ENCODE measurements around the gene ST6GALNAC2.
"Not testable (repeated sequence)": the region's sequence is repeated elsewhere in the genome, so short reads cannot be mapped to it uniquely, and the experiment has no call there.

ST6GALNAC2 gene

GRCh38 chr17:76531486-76532038, 54.1 kb downstream of the ST6GALNAC2 start:
- Histone ChIP-seq H3K9me3 (ENCODE audit: control insufficient read depth, low read length) (no peaks in the 10 kb centered on the region), H3K4me1 (ENCODE audit: control insufficient read depth, insufficient read depth, low read length) (peaks cover 34% of the 10 kb centered on the region), H3K27me3 (ENCODE audit: control insufficient read depth, insufficient read depth, low read length) (peaks cover 12% of the 10 kb centered on the region), H3K36me3 (ENCODE audit: control insufficient read depth, insufficient read depth, low read length) (no peaks in the 10 kb centered on the region), H3K9ac (ENCODE audit: low read length) (no peak overlapping the region), H3K4me3 (ENCODE audit: low read length) (no peak overlapping the region)

- Histone ChIP-seq H3K27me3 (ENCODE audit: control insufficient read depth, insufficient read depth, low read length) (peaks cover 6% of the 10 kb centered on the region), H3K4me1 (ENCODE audit: control insufficient read depth, insufficient read depth, low read length) (peaks cover 34% of the 10 kb centered on the region), H3K36me3 (ENCODE audit: control insufficient read depth, insufficient read depth, low read length) (no peaks in the 10 kb centered on the region), H3K4me3 (ENCODE audit: low read length) (no peak overlapping the region), H3K9me3 (ENCODE audit: control insufficient read depth, low read length) (no peaks in the 10 kb centered on the region), H3K9ac (ENCODE audit: low read length) (peak overlapping the region; percentile 37)
These were observed 54.7 kb downstream of the ST6GALNAC2 start for GRCh38 chr17:76530811-76531485.

- H3K4me1 ChIP-seq (ENCODE audit: control insufficient read depth, insufficient read depth, low read length): peaks cover 36% of the 10 kb centered on the region
- H3K9ac ChIP-seq (ENCODE audit: low read length): peak overlapping the region; percentile 37
- H3K4me3 ChIP-seq (ENCODE audit: low read length): no peak overlapping the region
- peaks cover 4% of the 10 kb centered on the region for H3K27me3 ChIP-seq (ENCODE audit: control insufficient read depth, insufficient read depth, low read length)
- H3K36me3 ChIP-seq (ENCODE audit: control insufficient read depth, insufficient read depth, low read length): no peaks in the 10 kb centered on the region
- H3K9me3 ChIP-seq (ENCODE audit: control insufficient read depth, low read length): no peaks in the 10 kb centered on the region
These were observed 55.5 kb downstream of the ST6GALNAC2 start for GRCh38 chr17:76530095-76530723.

- H3K36me3 ChIP-seq (ENCODE audit: control insufficient read depth, insufficient read depth, low read length): no peaks in the 10 kb centered on the region
- H3K9ac ChIP-seq (ENCODE audit: low read length): peak overlapping the region; percentile 47
- H3K27me3 ChIP-seq (ENCODE audit: control insufficient read depth, insufficient read depth, low read length): no peaks in the 10 kb centered on the region
- peaks cover 44% of the 10 kb centered on the region for H3K4me1 ChIP-seq (ENCODE audit: control insufficient read depth, insufficient read depth, low read length)
- no peak overlapping the region for H3K4me3 ChIP-seq (ENCODE audit: low read length)
- no peaks in the 10 kb centered on the region for H3K9me3 ChIP-seq (ENCODE audit: control insufficient read depth, low read length)
These were observed 56.2 kb downstream of the ST6GALNAC2 start for GRCh38 chr17:76529224-76530094.

GRCh38 chr17:76528528-76529223, 57.0 kb downstream of the ST6GALNAC2 start:
- Histone ChIP-seq H3K4me3 (ENCODE audit: low read length) (no peak overlapping the region), H3K9me3 (ENCODE audit: control insufficient read depth, low read length) (no peaks in the 10 kb centered on the region), H3K36me3 (ENCODE audit: control insufficient read depth, insufficient read depth, low read length) (no peaks in the 10 kb centered on the region), H3K4me1 (ENCODE audit: control insufficient read depth, insufficient read depth, low read length) (peaks cover 45% of the 10 kb centered on the region), H3K9ac (ENCODE audit: low read length) (peak overlapping the region; percentile 47), H3K27me3 (ENCODE audit: control insufficient read depth, insufficient read depth, low read length) (peaks cover under 1% of the 10 kb centered on the region)

GRCh38 chr17:76528156-76528527, 57.5 kb downstream of the ST6GALNAC2 start:
- Histone ChIP-seq H3K27me3 (ENCODE audit: control insufficient read depth, insufficient read depth, low read length) (peaks cover 5% of the 10 kb centered on the region), H3K9ac (ENCODE audit: low read length) (no peak overlapping the region), H3K36me3 (ENCODE audit: control insufficient read depth, insufficient read depth, low read length) (no peaks in the 10 kb centered on the region), H3K9me3 (ENCODE audit: control insufficient read depth, low read length) (no peaks in the 10 kb centered on the region), H3K4me3 (ENCODE audit: low read length) (no peak overlapping the region), H3K4me1 (ENCODE audit: control insufficient read depth, insufficient read depth, low read length) (peaks cover 49% of the 10 kb centered on the region)

- Histone ChIP-seq H3K36me3 (ENCODE audit: control insufficient read depth, insufficient read depth, low read length) (no peaks in the 10 kb centered on the region), H3K4me1 (ENCODE audit: control insufficient read depth, insufficient read depth, low read length) (peaks cover 53% of the 10 kb centered on the region), H3K9me3 (ENCODE audit: control insufficient read depth, low read length) (no peaks in the 10 kb centered on the region), H3K4me3 (ENCODE audit: low read length) (no peak overlapping the region), H3K9ac (ENCODE audit: low read length) (no peak overlapping the region), H3K27me3 (ENCODE audit: control insufficient read depth, insufficient read depth, low read length) (peaks cover 5% of the 10 kb centered on the region)
These were observed 58.1 kb downstream of the ST6GALNAC2 start for GRCh38 chr17:76527430-76528111.

GRCh38 chr17:76527016-76527415, 58.6 kb downstream of the ST6GALNAC2 start:
- H3K9me3 ChIP-seq (ENCODE audit: control insufficient read depth, low read length); H3K27me3 ChIP-seq (ENCODE audit: control insufficient read depth, insufficient read depth, low read length); H3K4me3 ChIP-seq (ENCODE audit: low read length); H3K9ac ChIP-seq (ENCODE audit: low read length); H3K36me3 ChIP-seq (ENCODE audit: control insufficient read depth, insufficient read depth, low read length): not testable (repeated sequence)
- peaks cover 53% of the 10 kb centered on the region for H3K4me1 ChIP-seq (ENCODE audit: control insufficient read depth, insufficient read depth, low read length)

GRCh38 chr17:76525513-76525833, 60.2 kb downstream of the ST6GALNAC2 start:
- Histone ChIP-seq H3K4me1 (ENCODE audit: control insufficient read depth, insufficient read depth, low read length) (peaks cover 48% of the 10 kb centered on the region), H3K27me3 (ENCODE audit: control insufficient read depth, insufficient read depth, low read length) (peaks cover 12% of the 10 kb centered on the region)
- not testable (repeated sequence) for H3K9ac ChIP-seq (ENCODE audit: low read length); H3K9me3 ChIP-seq (ENCODE audit: control insufficient read depth, low read length); H3K36me3 ChIP-seq (ENCODE audit: control insufficient read depth, insufficient read depth, low read length); H3K4me3 ChIP-seq (ENCODE audit: low read length)

- H3K27me3 ChIP-seq (ENCODE audit: control insufficient read depth, insufficient read depth, low read length): peaks cover 12% of the 10 kb centered on the region
- H3K9me3 ChIP-seq (ENCODE audit: control insufficient read depth, low read length): no peaks in the 10 kb centered on the region
- H3K36me3 ChIP-seq (ENCODE audit: control insufficient read depth, insufficient read depth, low read length): no peaks in the 10 kb centered on the region
- H3K4me1 ChIP-seq (ENCODE audit: control insufficient read depth, insufficient read depth, low read length): peaks cover 42% of the 10 kb centered on the region
- H3K9ac ChIP-seq (ENCODE audit: low read length): peak overlapping the region; percentile 24
- no peak overlapping the region for H3K4me3 ChIP-seq (ENCODE audit: low read length)
These were observed 60.8 kb downstream of the ST6GALNAC2 start for GRCh38 chr17:76524598-76525512.
